ENCODE results near the gene FGF12. TPM values are rescaled to one million over a fixed set of nuclear protein-coding genes. Genes with fewer than 3 reads are reported as not detected.

FGF12 gene
- total RNA-seq, 2 experiments from 2014 or later: not detected

DNA sequence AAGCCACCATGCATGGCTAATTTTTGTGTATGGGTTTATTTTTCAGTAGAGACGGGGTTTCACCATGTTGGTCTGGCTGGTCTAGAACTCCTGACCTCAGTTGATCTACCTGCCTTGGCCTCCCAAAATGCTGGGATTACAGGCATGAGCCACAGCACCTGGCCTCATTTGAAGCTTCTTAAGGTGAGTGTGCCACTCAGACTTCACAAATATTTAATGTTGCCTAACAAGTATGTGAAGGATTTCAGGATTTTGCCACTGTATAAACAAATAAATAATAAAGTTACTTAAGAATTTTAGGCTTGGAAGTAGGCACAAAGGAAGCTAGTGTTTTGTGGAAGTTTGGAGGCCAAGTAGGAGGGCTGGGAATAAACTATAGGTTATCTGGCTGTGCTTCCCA lies 73.5 kb downstream of the FGF12 start:
- ATAC-seq (no peak), DNase-seq (no peak)
- intact Hi-C loops (cut with micrococcal nuclease): no loop called here
- CTCF ChIA-PET: no interaction called here
- no peak overlapping the region for H3K27ac Mint-ChIP-seq
- H3K27me3 Mint-ChIP-seq: peaks cover 2% of the 10 kb centered on the region
- POLR2A ChIA-PET: no interaction called here
- no peaks in the 10 kb centered on the region for H3K4me1 Mint-ChIP-seq (ENCODE audit: low read depth)
- TF ChIP-seq, protein P1, sequence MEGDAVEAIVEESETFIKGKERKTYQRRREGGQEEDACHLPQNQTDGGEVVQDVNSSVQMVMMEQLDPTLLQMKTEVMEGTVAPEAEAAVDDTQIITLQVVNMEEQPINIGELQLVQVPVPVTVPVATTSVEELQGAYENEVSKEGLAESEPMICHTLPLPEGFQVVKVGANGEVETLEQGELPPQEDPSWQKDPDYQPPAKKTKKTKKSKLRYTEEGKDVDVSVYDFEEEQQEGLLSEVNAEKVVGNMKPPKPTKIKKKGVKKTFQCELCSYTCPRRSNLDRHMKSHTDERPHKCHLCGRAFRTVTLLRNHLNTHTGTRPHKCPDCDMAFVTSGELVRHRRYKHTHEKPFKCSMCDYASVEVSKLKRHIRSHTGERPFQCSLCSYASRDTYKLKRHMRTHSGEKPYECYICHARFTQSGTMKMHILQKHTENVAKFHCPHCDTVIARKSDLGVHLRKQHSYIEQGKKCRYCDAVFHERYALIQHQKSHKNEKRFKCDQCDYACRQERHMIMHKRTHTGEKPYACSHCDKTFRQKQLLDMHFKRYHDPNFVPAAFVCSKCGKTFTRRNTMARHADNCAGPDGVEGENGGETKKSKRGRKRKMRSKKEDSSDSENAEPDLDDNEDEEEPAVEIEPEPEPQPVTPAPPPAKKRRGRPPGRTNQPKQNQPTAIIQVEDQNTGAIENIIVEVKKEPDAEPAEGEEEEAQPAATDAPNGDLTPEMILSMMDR (IDR thresholded peaks at IDR 0.05): no peak
- H3K4me3 Mint-ChIP-seq: no peak overlapping the region
- no peaks in the 10 kb centered on the region for H3K9me3 Mint-ChIP-seq
- no peaks in the 10 kb centered on the region for H3K36me3 Mint-ChIP-seq (ENCODE audit: low read depth)

DNA sequence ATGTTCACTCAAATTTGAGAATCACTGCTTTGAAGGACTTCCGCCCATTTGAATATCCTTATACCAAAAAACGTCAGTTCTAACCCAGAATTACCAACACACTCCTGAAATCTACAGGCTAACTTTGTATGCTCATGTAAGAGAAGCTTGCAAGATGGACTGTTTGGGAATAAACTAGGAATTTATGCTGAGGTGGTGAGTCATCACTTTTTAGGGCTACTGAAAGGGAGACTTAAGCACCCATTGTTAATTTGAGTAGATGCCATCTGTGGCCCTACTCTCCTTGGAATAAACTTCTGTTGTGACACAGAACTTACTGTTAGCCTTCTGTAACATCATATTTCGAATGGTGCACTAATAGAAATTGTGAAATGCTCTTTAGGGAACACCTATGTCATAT lies 74.6 kb downstream of the FGF12 start:
- CTCF ChIA-PET: no interaction called here
- Mint-ChIP-seq H3K27me3 (peaks cover 2% of the 10 kb centered on the region), H3K4me3 (no peak overlapping the region), H3K27ac (no peak overlapping the region), H3K4me1 (ENCODE audit: low read depth) (no peaks in the 10 kb centered on the region), H3K36me3 (ENCODE audit: low read depth) (no peaks in the 10 kb centered on the region), H3K9me3 (no peaks in the 10 kb centered on the region)
- TF ChIP-seq, protein P1 (IDR thresholded peaks at IDR 0.05): no peak
- ATAC-seq: no peak
- intact Hi-C loops (cut with micrococcal nuclease): no loop called here
- POLR2A ChIA-PET: no interaction called here
- DNase-seq: no peak

DNA sequence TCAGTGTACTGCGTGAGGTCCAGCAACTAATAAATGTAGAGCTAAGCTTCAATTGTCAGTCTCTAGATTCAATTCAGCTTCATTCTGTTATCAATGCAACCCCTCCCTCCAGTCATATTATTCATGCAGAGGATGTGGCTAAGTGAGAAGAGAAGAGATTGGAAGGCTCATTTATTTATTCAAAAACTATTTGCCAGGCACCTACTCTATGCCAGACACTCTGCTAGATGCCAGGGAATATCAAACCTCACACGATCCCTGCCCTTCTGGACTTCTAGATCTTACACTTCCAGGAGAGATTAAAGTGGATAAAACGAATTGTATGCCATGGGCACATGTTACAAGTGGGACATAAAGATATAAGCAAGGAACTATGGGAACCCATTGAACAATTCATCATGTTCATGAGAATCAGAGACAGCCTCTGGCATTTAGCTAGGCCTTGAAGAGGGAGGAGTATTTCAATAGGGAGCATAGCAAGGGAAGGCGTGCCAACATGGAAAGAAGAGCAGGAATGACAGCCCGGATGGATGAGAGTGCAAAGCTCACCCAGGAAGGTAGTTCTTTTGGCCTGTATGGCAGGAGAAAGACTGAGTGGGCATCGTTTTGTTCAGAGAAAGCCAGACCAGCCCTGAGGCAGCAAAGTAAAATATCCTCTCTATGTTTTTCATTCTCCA lies 75.4 kb downstream of the FGF12 start:
- Mint-ChIP-seq H3K36me3 (ENCODE audit: low read depth) (no peaks in the 10 kb centered on the region), H3K27ac (no peak overlapping the region), H3K4me1 (ENCODE audit: low read depth) (no peaks in the 10 kb centered on the region), H3K4me3 (no peak overlapping the region), H3K9me3 (no peaks in the 10 kb centered on the region), H3K27me3 (peaks cover 2% of the 10 kb centered on the region)
- CTCF ChIA-PET: no interaction called here
- ATAC-seq (no peak), DNase-seq (no peak)
- POLR2A ChIA-PET: no interaction called here
- intact Hi-C loops (cut with micrococcal nuclease): no loop called here
- TF ChIP-seq, protein P1 (IDR thresholded peaks at IDR 0.05): no peak

DNA sequence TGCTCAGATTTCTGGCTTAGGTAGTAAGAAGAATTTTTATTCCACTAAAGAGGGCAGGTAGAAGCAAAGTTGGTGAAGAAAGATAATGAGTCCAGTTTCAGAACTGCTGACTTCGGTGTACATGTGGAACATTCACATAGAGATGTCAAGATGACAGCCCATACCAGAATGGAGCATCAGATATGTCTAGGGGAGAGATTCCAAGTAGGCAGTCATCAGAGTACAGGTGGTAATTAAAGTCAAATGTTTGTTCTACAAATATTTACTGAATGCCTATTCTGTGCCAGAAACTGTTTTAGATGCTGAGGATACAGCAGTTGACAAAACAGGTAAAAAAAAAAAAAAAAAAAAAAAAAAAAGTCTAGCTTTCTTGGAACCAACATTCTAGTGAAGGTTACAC lies 81.9 kb downstream of the FGF12 start:
- ChIA-PET POLR2A (no interaction called here), CTCF (no interaction called here)
- TF ChIP-seq, protein P1 (IDR thresholded peaks at IDR 0.05): no peak
- Mint-ChIP-seq H3K27ac (no peak overlapping the region), H3K36me3 (ENCODE audit: low read depth) (no peaks in the 10 kb centered on the region), H3K4me3 (no peak overlapping the region), H3K9me3 (no peaks in the 10 kb centered on the region), H3K4me1 (ENCODE audit: low read depth) (no peaks in the 10 kb centered on the region), H3K27me3 (no peaks in the 10 kb centered on the region)
- ATAC-seq: no peak
- no peak for DNase-seq
- intact Hi-C loops (cut with micrococcal nuclease): no loop called here

DNA sequence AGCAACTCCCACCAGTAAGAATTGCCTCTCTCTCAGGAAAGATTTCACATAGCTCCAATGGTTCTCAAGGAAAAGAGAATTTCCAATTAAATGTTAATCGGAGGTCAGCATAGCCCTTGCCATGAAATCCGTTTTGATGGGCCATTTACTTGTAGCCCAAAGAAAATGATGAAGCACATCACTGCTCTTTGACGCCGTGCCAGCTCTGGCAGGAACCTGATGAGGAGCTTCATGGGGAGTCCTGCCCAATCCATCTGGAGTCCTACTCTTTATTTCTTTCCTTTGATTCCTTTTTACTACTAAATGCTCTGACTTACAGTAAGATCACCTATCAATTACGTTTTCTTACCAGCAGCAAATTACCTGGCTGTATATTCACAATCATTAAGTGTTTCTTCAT lies 84.7 kb downstream of the FGF12 start:
- DNase-seq (no peak), ATAC-seq (no peak)
- no peaks in the 10 kb centered on the region for H3K36me3 Mint-ChIP-seq (ENCODE audit: low read depth)
- intact Hi-C loops (cut with micrococcal nuclease): no loop called here
- no peak overlapping the region for H3K27ac Mint-ChIP-seq
- no peaks in the 10 kb centered on the region for H3K4me1 Mint-ChIP-seq (ENCODE audit: low read depth)
- TF ChIP-seq, protein P1 (IDR thresholded peaks at IDR 0.05): no peak
- H3K9me3 Mint-ChIP-seq: no peaks in the 10 kb centered on the region
- H3K4me3 Mint-ChIP-seq: no peak overlapping the region
- POLR2A ChIA-PET: no interaction called here
- no peaks in the 10 kb centered on the region for H3K27me3 Mint-ChIP-seq
- CTCF ChIA-PET: no interaction called here

Data from activated CD8-positive, alpha-beta T cell treated with anti-CD3 and anti-CD28 coated beads for 36 hours (primary cell).